GM10266 (cell line): Measurements from ENCODE around the gene IZUMO4.

Experiments
- DNase-seq: peaks from one replicate; pipeline ENCODE4 v3.0.0; 2012; ENCODE audit errors: extremely low spot score
- TF ChIP-seq, protein P1 (sequence below): IDR thresholded peaks from 2 replicates; pipeline ENCODE4 v1.5.1; 2012; ENCODE audit warnings: mild to moderate bottlenecking, low read depth; ENCODE audit not compliant: control insufficient read depth, insufficient read depth; ENCODE audit errors: missing control alignments

Gene IZUMO4

GRCh38 chr19:2055931-2056836, 40.5 kb upstream of the IZUMO4 start:
- no peak for DNase-seq
- TF ChIP-seq, protein P1, sequence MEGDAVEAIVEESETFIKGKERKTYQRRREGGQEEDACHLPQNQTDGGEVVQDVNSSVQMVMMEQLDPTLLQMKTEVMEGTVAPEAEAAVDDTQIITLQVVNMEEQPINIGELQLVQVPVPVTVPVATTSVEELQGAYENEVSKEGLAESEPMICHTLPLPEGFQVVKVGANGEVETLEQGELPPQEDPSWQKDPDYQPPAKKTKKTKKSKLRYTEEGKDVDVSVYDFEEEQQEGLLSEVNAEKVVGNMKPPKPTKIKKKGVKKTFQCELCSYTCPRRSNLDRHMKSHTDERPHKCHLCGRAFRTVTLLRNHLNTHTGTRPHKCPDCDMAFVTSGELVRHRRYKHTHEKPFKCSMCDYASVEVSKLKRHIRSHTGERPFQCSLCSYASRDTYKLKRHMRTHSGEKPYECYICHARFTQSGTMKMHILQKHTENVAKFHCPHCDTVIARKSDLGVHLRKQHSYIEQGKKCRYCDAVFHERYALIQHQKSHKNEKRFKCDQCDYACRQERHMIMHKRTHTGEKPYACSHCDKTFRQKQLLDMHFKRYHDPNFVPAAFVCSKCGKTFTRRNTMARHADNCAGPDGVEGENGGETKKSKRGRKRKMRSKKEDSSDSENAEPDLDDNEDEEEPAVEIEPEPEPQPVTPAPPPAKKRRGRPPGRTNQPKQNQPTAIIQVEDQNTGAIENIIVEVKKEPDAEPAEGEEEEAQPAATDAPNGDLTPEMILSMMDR, result peak; percentile 5

DNA sequence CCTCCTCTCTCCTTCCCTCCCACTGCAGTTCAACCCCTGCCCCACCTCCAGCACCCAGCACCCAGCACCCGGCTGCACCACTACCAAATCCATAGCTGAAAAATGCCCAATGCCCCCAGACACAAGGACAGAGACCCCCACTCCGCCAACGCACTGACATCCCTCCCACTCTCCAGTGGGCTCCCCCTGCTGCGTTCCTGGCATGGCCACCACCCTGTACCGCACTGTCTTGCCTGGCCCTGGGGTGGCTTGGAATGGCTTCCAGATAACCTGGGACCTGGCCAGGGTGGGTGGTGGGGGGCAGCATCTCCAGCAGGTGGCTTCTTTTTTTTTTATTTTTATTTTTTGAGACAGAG, 39.9 kb upstream of the IZUMO4 start:
- TF ChIP-seq, protein P1, result no peak
- no peak for DNase-seq

DNA sequence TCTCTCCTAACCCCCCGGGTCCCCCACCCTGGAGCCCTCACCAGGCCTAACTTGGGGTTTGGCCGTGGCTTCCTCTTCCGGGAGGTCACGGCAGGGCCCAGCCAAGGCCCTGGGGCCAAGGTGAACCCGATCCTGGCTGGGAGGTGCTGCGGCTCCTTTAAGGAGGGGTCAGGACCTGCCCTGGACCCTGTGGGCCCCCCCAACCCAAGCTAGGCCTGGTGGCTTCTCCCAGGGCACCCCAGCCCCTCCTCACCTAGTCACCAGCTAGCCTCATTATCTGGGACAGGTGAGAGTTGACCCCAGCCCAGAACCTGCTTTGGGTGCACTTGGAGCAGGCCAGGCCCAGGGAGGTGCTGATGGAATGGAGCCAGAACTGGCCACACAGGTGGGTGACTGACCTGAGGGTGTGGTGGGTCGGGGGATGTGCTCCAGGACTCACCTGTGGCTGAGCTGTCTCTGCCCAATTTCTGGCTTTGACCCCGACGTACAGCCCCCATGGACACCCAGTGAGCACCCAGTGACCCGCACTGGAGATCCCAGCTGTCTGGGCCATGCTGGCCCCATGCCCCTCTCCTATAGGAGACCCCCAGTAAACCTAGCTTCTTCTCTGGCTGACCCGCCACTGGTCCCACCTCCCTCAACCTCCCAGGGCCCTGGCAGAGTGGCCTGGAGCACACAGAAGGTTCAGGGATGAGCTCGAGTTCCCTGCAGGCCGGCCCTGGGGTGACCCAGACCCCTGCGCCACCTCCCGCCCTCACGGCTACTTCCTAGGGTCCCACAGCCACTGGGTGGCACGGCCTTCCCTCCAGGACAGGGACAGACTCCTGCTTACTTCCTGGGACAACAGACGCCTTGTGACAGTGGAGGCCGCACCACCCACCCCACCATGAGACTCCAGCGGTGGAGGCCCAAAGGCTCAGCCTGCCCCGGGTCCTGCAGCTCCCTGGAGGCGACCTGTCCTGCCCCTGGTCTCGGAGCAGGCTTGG, 38.9 kb upstream of the IZUMO4 start:
- no peak for DNase-seq
- TF ChIP-seq, protein P1, result no peak

DNA sequence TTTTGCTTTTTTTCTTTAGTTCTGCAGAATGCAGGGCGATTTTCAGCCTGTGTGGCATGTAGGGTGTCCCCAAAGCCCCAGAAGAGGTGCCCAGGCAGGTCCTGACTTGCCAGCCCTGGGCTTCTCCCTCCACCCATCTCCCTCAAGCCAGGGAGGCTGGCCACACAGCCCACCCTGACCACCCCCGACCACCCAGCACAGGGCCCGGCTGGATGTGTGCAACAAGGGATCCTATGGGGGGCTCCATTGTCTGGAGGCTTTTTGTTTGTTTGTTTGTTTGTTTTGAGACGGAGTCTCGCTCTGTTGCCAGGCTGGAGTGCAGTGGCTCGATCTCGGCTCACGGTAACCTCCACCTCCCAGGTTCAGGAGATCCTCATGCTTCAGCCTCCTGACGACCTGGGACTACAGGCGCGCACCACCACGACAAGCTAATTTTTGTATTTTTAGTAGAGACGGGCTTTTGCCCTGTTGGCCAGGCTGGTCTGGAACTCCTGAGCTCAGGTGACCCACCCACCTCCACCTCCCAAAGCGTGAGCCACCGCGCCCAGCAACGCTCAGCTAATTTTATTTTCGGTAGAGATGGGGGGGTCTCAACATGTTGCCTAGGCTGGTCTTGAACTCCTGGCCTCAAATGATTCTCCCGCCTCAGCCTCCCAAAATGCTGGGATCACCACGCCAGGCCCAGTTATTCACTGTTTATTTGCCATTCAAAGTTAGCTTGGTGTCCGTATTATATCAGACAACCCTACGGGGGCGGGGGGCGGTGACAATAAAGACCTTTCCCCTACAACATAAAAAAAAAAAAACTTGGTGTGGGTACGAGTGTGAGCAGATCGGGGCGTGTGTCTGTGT, 37.9 kb upstream of the IZUMO4 start:
- no peak for DNase-seq
- TF ChIP-seq, protein P1, result no peak

DNA sequence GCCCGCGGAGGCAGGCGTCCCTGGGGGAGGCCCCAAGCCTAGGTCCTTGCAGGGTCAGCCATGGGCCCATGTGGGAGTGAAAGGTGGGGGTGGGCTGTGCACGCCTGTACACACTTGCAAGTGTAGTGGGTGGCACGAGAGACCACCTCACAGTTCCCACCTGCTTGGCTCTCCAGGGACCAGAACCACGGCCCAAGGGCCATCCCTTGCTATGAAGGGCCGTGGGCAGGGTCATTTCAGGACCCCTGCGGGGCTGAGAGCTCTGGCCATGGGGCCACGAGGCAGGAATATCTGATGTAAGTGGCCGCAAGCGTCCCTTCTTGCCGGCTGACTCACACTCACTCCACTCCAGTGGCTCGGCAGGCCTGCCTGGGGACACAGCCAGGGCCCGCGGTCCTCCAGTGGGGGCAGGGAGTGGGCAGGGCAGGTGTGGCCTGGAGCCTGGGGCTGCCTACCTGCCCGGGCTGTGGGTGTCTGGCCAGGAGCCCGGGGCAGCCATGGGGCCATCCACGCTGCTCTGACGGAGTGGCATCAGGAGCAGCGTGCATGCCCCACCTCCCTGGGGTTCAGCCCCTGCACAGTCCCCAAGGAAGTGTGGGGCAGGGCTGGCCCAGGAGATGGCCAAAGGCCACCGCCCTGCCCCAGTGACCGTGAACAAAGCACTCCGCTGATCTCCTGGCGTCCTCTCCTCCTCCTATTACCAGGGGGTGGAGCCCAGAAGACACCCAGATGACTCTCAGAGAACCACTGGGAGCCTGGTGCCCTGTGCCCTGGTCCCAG, 37.1 kb upstream of the IZUMO4 start:
- no peak for DNase-seq
- TF ChIP-seq, protein P1, result no peak

- TF ChIP-seq, protein P1, result no peak
- DNase-seq, result no peak
These were observed 35.7 kb upstream of the IZUMO4 start for GRCh38 chr19:2060884-2061494.
